HG03095 (cell line): Measurements from ENCODE around the gene CMSS1.
A peak's percentile ranks its signal among the peaks of the same experiment; 100 is the strongest.

ENCODE experiments used
- ATAC-seq: cut with Tn5 transposase; IDR thresholded peaks from one replicate; pipeline ENCODE4 v1.9.1; 2021; ENCODE audit warnings: moderate library complexity; ENCODE audit not compliant: unreplicated experiment

The CMSS1 gene

GRCh38 chr3:99928771-99929744 is 111.4 kb downstream of the CMSS1 start:
- ATAC-seq, result no peak

- ATAC-seq, result no peak
Observed at GRCh38 chr3:99929745-99930139, 112.1 kb downstream of the CMSS1 start.

- ATAC-seq, result no peak
Observed at GRCh38 chr3:99931059-99931458, 113.4 kb downstream of the CMSS1 start.

- no peak for ATAC-seq
Observed at GRCh38 chr3:99933971-99934750, 116.5 kb downstream of the CMSS1 start.

- ATAC-seq, result no peak
Observed at GRCh38 chr3:99934975-99935797, 117.5 kb downstream of the CMSS1 start.

GRCh38 chr3:99938270-99938911 is 120.7 kb downstream of the CMSS1 start:
- peak; percentile 30 for ATAC-seq

- no peak for ATAC-seq
Observed at GRCh38 chr3:99939876-99940275, 122.2 kb downstream of the CMSS1 start.

- no peak for ATAC-seq
Observed at GRCh38 chr3:99940350-99940749, 122.7 kb downstream of the CMSS1 start.

GRCh38 chr3:99941211-99941610 is 123.5 kb downstream of the CMSS1 start:
- no peak for ATAC-seq

GRCh38 chr3:99943931-99944761 is 126.5 kb downstream of the CMSS1 start:
- ATAC-seq, result no peak

GRCh38 chr3:99945328-99945995 is 127.8 kb downstream of the CMSS1 start:
- ATAC-seq, result no peak

- ATAC-seq, result no peak
Observed at GRCh38 chr3:99947356-99947755, 129.7 kb downstream of the CMSS1 start.

- ATAC-seq, result no peak
Observed at GRCh38 chr3:99948467-99949089, 130.9 kb downstream of the CMSS1 start.

- ATAC-seq, result no peak
Observed at GRCh38 chr3:99949956-99950670, 132.5 kb downstream of the CMSS1 start.

GRCh38 chr3:99950921-99951320 is 133.3 kb downstream of the CMSS1 start:
- ATAC-seq, result no peak

GRCh38 chr3:99951701-99952100 is 134.0 kb downstream of the CMSS1 start:
- no peak for ATAC-seq

GRCh38 chr3:99952306-99952705 is 134.6 kb downstream of the CMSS1 start:
- no peak for ATAC-seq

GRCh38 chr3:99953596-99953995 is 135.9 kb downstream of the CMSS1 start:
- ATAC-seq, result no peak
